Progenitor cell of endocrine pancreas (in vitro differentiated cells): ENCODE results near the gene MON1A. TPM values are rescaled to one million over a fixed set of nuclear protein-coding genes. Genes with fewer than 3 reads are reported as not detected.
A peak's percentile ranks its signal among the peaks of the same experiment; 100 is the strongest.
"Not testable (repeated sequence)": the region's sequence is repeated elsewhere in the genome, so short reads cannot be mapped to it uniquely, and the experiment has no call there.

Experiments
- DNase-seq: peaks from one replicate; pipeline ENCODE4 v3.0.0; 2021; ENCODE audit warnings: low spot score; ENCODE audit not compliant: unreplicated experiment
- H3K27ac Mint-ChIP-seq: 2 replicates; pipeline ENCODE4 v1.8.0; 2021; ENCODE audit warnings: mild to moderate bottlenecking, moderate library complexity, mixed read lengths
- H3K27me3 Mint-ChIP-seq: 2 replicates; pipeline ENCODE4 v1.8.0; 2021; ENCODE audit warnings: mixed read lengths
- H3K36me3 Mint-ChIP-seq: 2 replicates; pipeline ENCODE4 v1.8.0; 2022; ENCODE audit warnings: mixed read lengths; ENCODE audit not compliant: insufficient read depth
- H3K4me1 Mint-ChIP-seq: 2 replicates; pipeline ENCODE4 v1.8.0; 2021; ENCODE audit warnings: low read depth, mixed read lengths
- H3K4me3 Mint-ChIP-seq: 2 replicates; pipeline ENCODE4 v1.8.0; 2021; ENCODE audit warnings: low read depth, mild to moderate bottlenecking, moderate library complexity, mixed read lengths
- H3K9me3 Mint-ChIP-seq: 2 replicates; pipeline ENCODE4 v1.8.0; 2021; ENCODE audit warnings: low read depth, mixed read lengths
- total RNA-seq: library from RNA; stranded (reverse); gene quantifications from 2 replicates; pipeline ENCODE4 v1.2.1, GENCODE V29; 2021
- TF ChIP-seq, protein P1 (sequence below): fragments of 200-600 bp; sonication (generic); IDR thresholded peaks from one replicate; pipeline ENCODE4 v1.5.0; 2021; ENCODE audit warnings: antibody characterized with exemption, mild to moderate bottlenecking; ENCODE audit not compliant: unreplicated experiment

Gene MON1A
- total RNA-seq, 1 donor from 2014 or later, result 8.8 TPM

DNA sequence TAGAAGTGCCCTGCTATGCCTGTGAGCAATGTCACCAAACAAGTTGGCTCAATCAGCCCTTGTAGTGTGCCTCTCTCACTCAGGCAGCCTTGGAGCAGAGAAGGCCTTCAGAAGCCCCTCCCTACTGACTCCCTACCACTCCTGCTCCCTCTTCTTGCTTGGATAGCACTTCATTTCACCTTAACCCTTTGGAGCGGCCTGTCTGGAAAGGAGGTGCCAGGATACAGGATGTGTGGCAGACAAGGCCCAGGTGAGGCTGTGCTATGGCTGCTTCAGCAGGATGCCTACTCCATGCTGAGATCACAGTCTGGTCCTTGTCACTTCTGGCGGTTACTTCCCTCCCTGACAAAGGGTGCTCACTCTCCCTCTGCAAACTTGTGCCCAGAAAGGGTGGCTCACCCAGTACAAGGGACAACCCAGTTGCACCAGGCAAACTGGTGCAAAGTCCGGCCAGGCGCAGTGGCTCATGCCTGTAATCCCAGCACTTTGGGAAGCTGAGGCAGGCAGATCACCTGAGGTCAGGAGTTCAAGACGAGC is 1.1 kb downstream of the MON1A start:
- peaks cover 15% of the 10 kb centered on the region for H3K4me1 Mint-ChIP-seq
- no peaks in the 10 kb centered on the region for H3K27me3 Mint-ChIP-seq
- peak overlapping the region; percentile 95 for H3K27ac Mint-ChIP-seq
- peak overlapping the region; percentile 86 for H3K4me3 Mint-ChIP-seq
- H3K9me3 Mint-ChIP-seq, result no peaks in the 10 kb centered on the region
- no peak for DNase-seq
- peaks cover 1% of the 10 kb centered on the region for H3K36me3 Mint-ChIP-seq
- TF ChIP-seq, protein P1, sequence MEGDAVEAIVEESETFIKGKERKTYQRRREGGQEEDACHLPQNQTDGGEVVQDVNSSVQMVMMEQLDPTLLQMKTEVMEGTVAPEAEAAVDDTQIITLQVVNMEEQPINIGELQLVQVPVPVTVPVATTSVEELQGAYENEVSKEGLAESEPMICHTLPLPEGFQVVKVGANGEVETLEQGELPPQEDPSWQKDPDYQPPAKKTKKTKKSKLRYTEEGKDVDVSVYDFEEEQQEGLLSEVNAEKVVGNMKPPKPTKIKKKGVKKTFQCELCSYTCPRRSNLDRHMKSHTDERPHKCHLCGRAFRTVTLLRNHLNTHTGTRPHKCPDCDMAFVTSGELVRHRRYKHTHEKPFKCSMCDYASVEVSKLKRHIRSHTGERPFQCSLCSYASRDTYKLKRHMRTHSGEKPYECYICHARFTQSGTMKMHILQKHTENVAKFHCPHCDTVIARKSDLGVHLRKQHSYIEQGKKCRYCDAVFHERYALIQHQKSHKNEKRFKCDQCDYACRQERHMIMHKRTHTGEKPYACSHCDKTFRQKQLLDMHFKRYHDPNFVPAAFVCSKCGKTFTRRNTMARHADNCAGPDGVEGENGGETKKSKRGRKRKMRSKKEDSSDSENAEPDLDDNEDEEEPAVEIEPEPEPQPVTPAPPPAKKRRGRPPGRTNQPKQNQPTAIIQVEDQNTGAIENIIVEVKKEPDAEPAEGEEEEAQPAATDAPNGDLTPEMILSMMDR, result no peak

DNA sequence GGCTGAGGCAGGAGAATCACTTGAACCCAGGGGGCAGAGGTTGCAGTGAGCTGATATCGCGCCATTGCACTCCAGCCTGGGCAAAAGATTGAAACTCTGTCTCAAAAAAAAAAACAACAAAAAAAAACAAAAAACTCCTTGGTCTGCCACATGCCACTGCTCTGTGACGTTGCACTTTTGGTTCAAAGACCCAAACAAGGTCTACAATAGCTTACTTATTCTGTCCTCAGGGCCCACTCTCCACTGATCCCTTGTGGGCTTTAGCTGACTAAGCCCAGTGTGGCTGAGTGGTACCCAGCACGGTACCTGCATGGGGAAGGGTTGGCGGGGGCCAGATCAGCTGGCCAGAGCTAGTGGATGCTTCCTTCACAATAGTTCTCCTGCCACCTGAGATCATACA is 1.8 kb downstream of the MON1A start:
- TF ChIP-seq, protein P1, result no peak
- Mint-ChIP-seq H3K27me3 (no peaks in the 10 kb centered on the region), H3K36me3 (peaks cover 1% of the 10 kb centered on the region), H3K4me3 (no peak overlapping the region), H3K4me1 (peaks cover 15% of the 10 kb centered on the region), H3K27ac (no peak overlapping the region), H3K9me3 (no peaks in the 10 kb centered on the region)
- no peak for DNase-seq

DNA sequence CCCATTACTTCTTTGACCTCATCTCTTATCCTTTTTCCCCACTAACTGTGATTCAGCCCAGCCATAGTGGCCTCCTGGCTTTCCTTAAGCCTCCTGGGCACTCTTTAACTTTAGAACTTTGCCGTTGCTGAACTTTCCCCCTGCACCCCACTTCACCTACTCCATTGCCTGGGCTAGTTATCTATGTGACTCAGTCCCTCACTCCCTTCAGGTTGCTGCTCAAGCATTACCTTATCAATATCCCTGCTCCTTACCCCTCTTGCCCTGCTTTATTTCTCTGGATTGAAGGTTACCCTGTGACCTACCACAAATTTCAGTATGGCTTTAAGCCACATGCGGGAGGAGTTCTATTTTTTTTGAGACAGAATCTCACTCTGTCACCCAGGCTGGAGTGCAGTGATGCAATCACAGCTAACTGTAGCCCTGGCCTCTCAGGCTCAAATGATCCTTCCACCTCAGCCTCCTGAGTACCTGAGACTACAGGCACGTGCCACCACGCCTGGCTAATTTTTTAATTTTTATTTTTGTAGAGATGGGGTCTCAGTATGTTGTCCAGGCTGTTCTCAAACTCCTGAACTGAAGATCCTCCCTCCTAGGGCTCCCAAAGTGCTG is 3.4 kb downstream of the MON1A start:
- peaks cover 14% of the 10 kb centered on the region for H3K4me1 Mint-ChIP-seq
- peaks cover 1% of the 10 kb centered on the region for H3K36me3 Mint-ChIP-seq
- DNase-seq, result no peak
- H3K27ac Mint-ChIP-seq, result no peak overlapping the region
- H3K4me3 Mint-ChIP-seq, result no peak overlapping the region
- TF ChIP-seq, protein P1, result no peak
- no peaks in the 10 kb centered on the region for H3K9me3 Mint-ChIP-seq
- H3K27me3 Mint-ChIP-seq, result no peaks in the 10 kb centered on the region

GRCh38 chr3:49925485-49925884 is 4.1 kb downstream of the MON1A start:
- H3K27ac Mint-ChIP-seq, result no peak overlapping the region
- TF ChIP-seq, protein P1, result no peak
- no peak overlapping the region for H3K4me3 Mint-ChIP-seq
- H3K9me3 Mint-ChIP-seq, result no peaks in the 10 kb centered on the region
- peaks cover 8% of the 10 kb centered on the region for H3K4me1 Mint-ChIP-seq
- peaks cover 1% of the 10 kb centered on the region for H3K36me3 Mint-ChIP-seq
- H3K27me3 Mint-ChIP-seq, result no peaks in the 10 kb centered on the region
- no peak for DNase-seq

DNA sequence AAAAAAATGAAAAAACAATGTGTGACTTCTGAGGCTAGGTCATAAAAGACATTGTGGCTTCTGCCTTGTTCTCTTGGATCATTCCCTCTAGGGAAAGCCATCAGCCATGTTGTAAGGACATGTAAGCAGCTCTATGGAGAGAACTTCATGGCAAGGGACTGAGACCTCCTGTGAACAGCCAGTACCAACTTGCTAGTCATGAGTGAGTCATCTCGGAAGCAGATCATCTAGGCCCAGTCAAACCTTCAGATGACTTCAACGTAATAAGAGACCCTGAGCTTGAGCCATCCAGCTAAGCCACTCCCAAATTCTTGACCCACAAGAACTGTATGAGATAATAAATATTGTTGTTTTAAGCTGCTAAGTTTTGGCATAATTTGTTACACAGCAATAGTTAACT is 4.9 kb downstream of the MON1A start:
- Mint-ChIP-seq H3K9me3 (no peaks in the 10 kb centered on the region), H3K27ac (no peak overlapping the region), H3K36me3 (peaks cover 1% of the 10 kb centered on the region), H3K27me3 (no peaks in the 10 kb centered on the region), H3K4me1 (peaks cover 3% of the 10 kb centered on the region), H3K4me3 (no peak overlapping the region)
- DNase-seq, result no peak
- TF ChIP-seq, protein P1, result no peak

DNA sequence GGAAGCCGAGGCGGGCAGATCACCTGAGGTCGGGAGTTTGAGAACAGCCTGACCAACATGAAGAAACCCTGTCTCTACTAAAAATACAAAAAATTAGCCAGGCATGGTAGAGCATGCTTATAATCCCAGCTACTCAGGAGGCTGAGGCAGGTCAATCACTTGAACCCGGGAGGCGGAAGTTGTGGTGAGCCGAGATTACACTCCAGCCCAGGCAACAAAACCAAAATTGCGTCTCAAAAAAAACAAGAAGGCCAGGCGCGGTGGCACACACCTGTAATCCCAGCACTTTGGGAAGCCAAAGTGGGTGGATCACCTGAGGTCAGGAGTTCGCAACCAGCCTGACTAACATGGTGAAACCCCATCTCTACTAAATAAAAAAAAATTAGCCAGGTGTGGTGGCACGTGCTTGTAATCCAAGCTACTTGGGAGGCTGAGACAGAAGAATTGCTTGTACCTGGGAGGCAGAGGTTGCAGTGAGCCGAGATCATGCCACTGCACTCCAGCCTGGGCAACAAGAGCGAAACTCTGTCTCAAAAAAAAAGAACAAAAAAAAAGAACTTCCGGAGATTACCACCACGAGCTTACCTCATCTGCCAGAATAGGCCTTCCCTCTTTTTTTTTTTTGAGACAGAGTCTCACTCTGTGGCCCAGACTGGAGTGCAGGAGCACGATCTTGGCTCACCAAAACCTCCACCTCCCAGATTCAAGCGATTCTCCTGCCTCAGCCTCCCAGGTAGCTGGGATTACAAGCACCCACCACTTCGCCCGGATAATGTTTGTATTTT is 11.6 kb downstream of the MON1A start:
- not testable (repeated sequence) for H3K27me3 Mint-ChIP-seq, H3K4me1 Mint-ChIP-seq, H3K27ac Mint-ChIP-seq, H3K36me3 Mint-ChIP-seq, H3K4me3 Mint-ChIP-seq, DNase-seq, H3K9me3 Mint-ChIP-seq
